ENCODE data around the gene WDR70.

Gene WDR70

DNA sequence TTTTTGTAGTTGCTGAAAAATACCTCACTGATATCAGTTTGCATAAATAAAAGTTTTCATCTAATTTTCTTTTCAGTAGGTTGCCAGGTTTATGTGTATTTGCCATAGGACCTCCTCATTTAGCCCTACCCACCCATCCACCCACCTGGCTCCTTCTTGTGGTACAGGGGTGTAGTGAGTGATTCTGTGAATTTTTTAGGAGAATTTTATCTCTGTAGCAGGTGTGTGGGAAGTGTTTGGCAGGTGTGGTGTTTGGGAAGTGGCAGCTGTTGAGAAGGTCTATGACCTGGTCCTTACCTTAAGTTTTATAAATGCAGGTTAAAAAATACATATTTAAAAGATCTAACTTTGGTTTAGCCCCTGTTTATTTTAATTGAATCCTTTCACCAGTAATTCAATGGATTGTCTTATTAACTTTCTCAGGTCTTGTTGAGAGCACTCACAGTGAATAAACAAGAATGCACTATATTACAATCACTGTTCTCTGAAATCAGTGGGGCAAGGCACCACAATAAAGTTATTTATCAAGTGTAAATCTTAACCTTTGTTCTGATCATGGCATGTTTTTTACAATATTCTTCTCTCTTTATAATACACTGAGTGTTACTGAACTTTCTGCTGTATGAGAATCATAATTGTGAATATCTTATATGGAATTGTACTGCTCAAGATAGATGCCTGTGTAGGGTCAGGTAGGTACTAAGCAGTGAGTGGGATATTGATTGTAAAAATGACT is 189.1 kb downstream of the WDR70 start:
- TF ChIP-seq, protein P1, sequence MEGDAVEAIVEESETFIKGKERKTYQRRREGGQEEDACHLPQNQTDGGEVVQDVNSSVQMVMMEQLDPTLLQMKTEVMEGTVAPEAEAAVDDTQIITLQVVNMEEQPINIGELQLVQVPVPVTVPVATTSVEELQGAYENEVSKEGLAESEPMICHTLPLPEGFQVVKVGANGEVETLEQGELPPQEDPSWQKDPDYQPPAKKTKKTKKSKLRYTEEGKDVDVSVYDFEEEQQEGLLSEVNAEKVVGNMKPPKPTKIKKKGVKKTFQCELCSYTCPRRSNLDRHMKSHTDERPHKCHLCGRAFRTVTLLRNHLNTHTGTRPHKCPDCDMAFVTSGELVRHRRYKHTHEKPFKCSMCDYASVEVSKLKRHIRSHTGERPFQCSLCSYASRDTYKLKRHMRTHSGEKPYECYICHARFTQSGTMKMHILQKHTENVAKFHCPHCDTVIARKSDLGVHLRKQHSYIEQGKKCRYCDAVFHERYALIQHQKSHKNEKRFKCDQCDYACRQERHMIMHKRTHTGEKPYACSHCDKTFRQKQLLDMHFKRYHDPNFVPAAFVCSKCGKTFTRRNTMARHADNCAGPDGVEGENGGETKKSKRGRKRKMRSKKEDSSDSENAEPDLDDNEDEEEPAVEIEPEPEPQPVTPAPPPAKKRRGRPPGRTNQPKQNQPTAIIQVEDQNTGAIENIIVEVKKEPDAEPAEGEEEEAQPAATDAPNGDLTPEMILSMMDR (IDR thresholded peaks at IDR 0.05; ENCODE audit: low read depth, low read length) = no peak
- H3K27ac ChIP-seq = no peak overlapping the region
- H3K4me3 ChIP-seq (ENCODE audit: low read depth, low read length) = no peak overlapping the region
- no peaks in the 10 kb centered on the region for H3K9me3 ChIP-seq (ENCODE audit: severe bottlenecking)
- no peaks in the 10 kb centered on the region for H3K36me3 ChIP-seq
- H3K27me3 ChIP-seq (ENCODE audit: insufficient read depth, low read depth, severe bottlenecking) = no peaks in the 10 kb centered on the region
- DNase-seq = no peak

DNA sequence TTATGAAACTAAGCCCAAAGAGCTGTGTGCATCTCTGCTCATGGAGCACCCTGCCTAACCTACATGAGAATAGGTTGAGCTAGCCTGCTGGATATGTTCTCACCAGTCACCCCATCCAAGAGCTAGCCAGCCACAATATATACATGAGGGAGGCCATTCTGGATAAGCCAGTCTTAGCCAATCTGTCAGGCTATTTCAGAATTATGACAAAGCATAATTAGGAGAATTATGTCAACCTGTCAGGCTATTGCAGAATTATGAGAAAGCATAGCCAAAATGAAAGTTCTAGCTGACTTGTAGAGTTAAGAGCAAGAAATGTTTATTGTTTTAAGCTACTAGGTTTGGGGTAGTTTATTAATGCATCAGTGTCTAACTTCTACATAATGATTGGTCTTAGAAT is 189.8 kb downstream of the WDR70 start:
- DNase-seq = no peak
- Histone ChIP-seq H3K27ac (no peak overlapping the region), H3K36me3 (no peaks in the 10 kb centered on the region), H3K9me3 (ENCODE audit: severe bottlenecking) (no peaks in the 10 kb centered on the region), H3K4me3 (ENCODE audit: low read depth, low read length) (no peak overlapping the region), H3K27me3 (ENCODE audit: insufficient read depth, low read depth, severe bottlenecking) (no peaks in the 10 kb centered on the region)
- TF ChIP-seq, protein P1 (IDR thresholded peaks at IDR 0.05; ENCODE audit: low read depth, low read length) = no peak

DNA sequence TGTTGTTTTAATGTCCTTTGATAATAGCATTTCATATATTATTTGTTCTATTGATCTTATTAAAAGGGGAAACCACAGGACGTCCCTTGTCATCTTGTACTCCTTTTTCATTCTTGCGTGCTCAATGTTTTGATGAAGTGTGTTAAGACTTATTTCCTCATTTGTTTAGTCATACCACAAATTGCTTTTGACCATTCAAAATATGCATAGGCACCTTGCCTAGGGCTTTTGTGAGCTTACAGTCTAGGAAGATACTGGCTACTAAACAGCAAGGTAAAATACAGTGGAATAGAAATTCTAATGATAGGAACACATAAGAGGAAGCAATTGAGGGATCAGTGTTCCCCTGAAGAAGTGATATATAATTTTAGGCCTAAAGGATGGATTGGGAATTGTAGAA is 190.3 kb downstream of the WDR70 start:
- H3K27ac ChIP-seq = no peak overlapping the region
- H3K36me3 ChIP-seq = no peaks in the 10 kb centered on the region
- no peaks in the 10 kb centered on the region for H3K9me3 ChIP-seq (ENCODE audit: severe bottlenecking)
- H3K4me3 ChIP-seq (ENCODE audit: low read depth, low read length) = no peak overlapping the region
- H3K27me3 ChIP-seq (ENCODE audit: insufficient read depth, low read depth, severe bottlenecking) = no peaks in the 10 kb centered on the region
- TF ChIP-seq, protein P1 (IDR thresholded peaks at IDR 0.05; ENCODE audit: low read depth, low read length) = no peak
- DNase-seq = no peak

DNA sequence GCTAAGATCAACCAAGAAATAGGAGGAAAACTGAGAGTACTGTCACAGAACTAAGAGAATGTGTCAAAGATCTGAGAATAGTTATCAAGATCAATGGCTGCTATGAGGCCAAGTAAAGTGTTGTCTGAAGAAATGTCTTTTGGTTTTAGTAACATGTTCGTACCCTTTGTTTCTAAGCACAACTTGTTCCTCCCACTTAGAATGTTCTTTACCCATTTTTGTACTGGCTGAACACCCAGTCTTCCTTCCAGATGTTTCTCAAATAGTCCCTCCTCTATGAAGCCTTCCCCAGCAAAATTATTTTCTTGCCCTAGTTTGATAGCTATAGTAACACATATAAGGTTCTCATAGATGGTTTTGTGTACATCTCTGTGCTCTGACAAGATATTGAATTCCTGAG is 191.5 kb downstream of the WDR70 start:
- no peaks in the 10 kb centered on the region for H3K36me3 ChIP-seq
- DNase-seq = no peak

DNA sequence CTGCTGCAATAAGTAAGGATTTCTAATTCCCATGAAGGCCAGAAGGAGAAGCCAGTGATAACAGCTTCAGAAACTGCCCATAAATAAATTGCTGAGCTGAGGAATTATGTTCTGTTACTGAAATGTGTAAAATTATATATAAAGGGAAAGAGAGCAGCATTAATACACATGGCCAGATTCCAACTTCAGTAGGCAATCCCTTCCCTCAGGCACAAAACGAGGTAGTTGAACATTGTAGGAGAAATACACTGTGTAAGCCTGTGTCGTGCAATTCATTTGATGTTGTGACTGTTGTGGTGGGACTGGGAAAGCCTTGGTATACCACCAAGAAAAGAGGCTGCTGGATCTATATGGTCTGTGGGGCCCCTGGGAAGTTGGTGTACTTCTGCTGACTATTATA is 192.9 kb downstream of the WDR70 start:
- H3K27ac ChIP-seq = no peak overlapping the region
- no peak overlapping the region for H3K4me3 ChIP-seq (ENCODE audit: low read depth, low read length)
- no peaks in the 10 kb centered on the region for H3K9me3 ChIP-seq (ENCODE audit: severe bottlenecking)
- no peaks in the 10 kb centered on the region for H3K27me3 ChIP-seq (ENCODE audit: insufficient read depth, low read depth, severe bottlenecking)
- TF ChIP-seq, protein P1 (IDR thresholded peaks at IDR 0.05; ENCODE audit: low read depth, low read length) = no peak
- no peaks in the 10 kb centered on the region for H3K36me3 ChIP-seq
- no peak for DNase-seq

More for the DNA sequence above, 191.5 kb downstream of the WDR70 start:
- H3K27ac ChIP-seq = no peak overlapping the region
- H3K27me3 ChIP-seq (ENCODE audit: insufficient read depth, low read depth, severe bottlenecking) = no peaks in the 10 kb centered on the region
- TF ChIP-seq, protein P1 (IDR thresholded peaks at IDR 0.05; ENCODE audit: low read depth, low read length) = no peak
- no peaks in the 10 kb centered on the region for H3K9me3 ChIP-seq (ENCODE audit: severe bottlenecking)
- no peak overlapping the region for H3K4me3 ChIP-seq (ENCODE audit: low read depth, low read length)

All from WERI-Rb-1 (cell line).